Astrocyte (in vitro differentiated cells and primary cell): ENCODE data around the gene ITGA8. TPM values are rescaled to one million over a fixed set of nuclear protein-coding genes. Genes with fewer than 3 reads are reported as not detected.
"Not testable (repeated sequence)": the region's sequence is repeated elsewhere in the genome, so short reads cannot be mapped to it uniquely, and the experiment has no call there.

Experiments used
- DNase-seq: peaks from one replicate; pipeline ENCODE4 v3.0.0-alpha.2; 2010; ENCODE audit warnings: low read depth
- FAIRE-seq: peaks from 2 replicates; lab custom pipeline; 2011; peaks lifted over from hg19 to GRCh38; lab: Jason Lieb, UNC
- H2AFZ ChIP-seq: 2 replicates; pipeline ENCODE4 v1.6.0; 2012; ENCODE audit warnings: low read depth, low read length, inconsistent platforms
- H3K27ac ChIP-seq: 2 replicates; pipeline ENCODE4 v1.5.1; 2011; ENCODE audit warnings: low read depth, low read length, inconsistent platforms
- H3K27me3 ChIP-seq: 2 replicates; pipeline ENCODE4 v1.6.0; 2011; ENCODE audit warnings: low read length, inconsistent platforms; ENCODE audit not compliant: insufficient read depth
- H3K36me3 ChIP-seq: 2 replicates; pipeline ENCODE4 v1.5.1; 2011; ENCODE audit warnings: low read length, inconsistent platforms; ENCODE audit not compliant: insufficient read depth
- H3K4me1 ChIP-seq: 2 replicates; pipeline ENCODE4 v1.5.1; 2011; ENCODE audit warnings: low read length, inconsistent platforms; ENCODE audit not compliant: insufficient read depth
- H3K4me2 ChIP-seq: 2 replicates; pipeline ENCODE4 v1.6.0; 2012; ENCODE audit warnings: low read length, inconsistent platforms
- H3K4me3 ChIP-seq: 2 replicates; pipeline ENCODE4 v1.5.1; 2011; ENCODE audit warnings: low read depth, mild to moderate bottlenecking, low read length, inconsistent platforms; ENCODE audit not compliant: insufficient read depth
- H3K79me2 ChIP-seq: 2 replicates; pipeline ENCODE4 v1.6.0; 2012; ENCODE audit warnings: mild to moderate bottlenecking, low read length, inconsistent platforms; ENCODE audit not compliant: insufficient read depth
- H3K9ac ChIP-seq: 2 replicates; pipeline ENCODE4 v1.6.0; 2012; ENCODE audit warnings: mild to moderate bottlenecking, low read length, inconsistent platforms
- H3K9me3 ChIP-seq: 2 replicates; pipeline ENCODE4 v1.5.1; 2012; ENCODE audit warnings: low read depth, mild to moderate bottlenecking, low read length, inconsistent platforms; ENCODE audit not compliant: insufficient read depth
- H4K20me1 ChIP-seq: 2 replicates; pipeline ENCODE4 v1.6.0; 2012; ENCODE audit warnings: low read length, inconsistent platforms; ENCODE audit not compliant: insufficient read depth
- H3K27ac Mint-ChIP-seq: one replicate; pipeline ENCODE4 v1.8.0; 2021; ENCODE audit warnings: mild to moderate bottlenecking, mixed read lengths; ENCODE audit not compliant: unreplicated experiment
- H3K27me3 Mint-ChIP-seq: one replicate; pipeline ENCODE4 v1.8.0; 2021; ENCODE audit warnings: low read depth, mixed read lengths; ENCODE audit not compliant: unreplicated experiment
- H3K36me3 Mint-ChIP-seq: one replicate; pipeline ENCODE4 v1.8.0; 2021; ENCODE audit warnings: low read depth, mixed read lengths; ENCODE audit not compliant: unreplicated experiment
- H3K4me1 Mint-ChIP-seq: one replicate; pipeline ENCODE4 v1.8.0; 2021; ENCODE audit warnings: low read depth, mixed read lengths; ENCODE audit not compliant: unreplicated experiment
- H3K4me3 Mint-ChIP-seq: one replicate; pipeline ENCODE4 v1.8.0; 2021; ENCODE audit warnings: mild to moderate bottlenecking, moderate library complexity, mixed read lengths; ENCODE audit not compliant: unreplicated experiment
- H3K9me3 Mint-ChIP-seq: one replicate; pipeline ENCODE4 v1.8.0; 2021; ENCODE audit warnings: mild to moderate bottlenecking, mixed read lengths; ENCODE audit not compliant: unreplicated experiment
- CTCF ChIP-seq: IDR thresholded peaks from 2 replicates; pipeline ENCODE4 v1.5.1; 2011; ENCODE audit warnings: low read depth, mild to moderate bottlenecking, inconsistent platforms, low read length, moderate library complexity; ENCODE audit not compliant: insufficient read depth
- EZH2 ChIP-seq: IDR thresholded peaks from 2 replicates; pipeline ENCODE4 v1.6.1; 2012; ENCODE audit warnings: mild to moderate bottlenecking, low read length, inconsistent platforms; ENCODE audit not compliant: insufficient read depth
- total RNA-seq: library from RNA; stranded (reverse); gene quantifications from 2 replicates; pipeline ENCODE4 v1.2.1, GENCODE V29; 2021

ITGA8 gene
- total RNA-seq, 1 donor from 2014 or later: not detected

- Histone ChIP-seq H3K9me3 (no peaks in the 10 kb centered on the region), H3K4me2 (no peak overlapping the region), H2AFZ (no peak overlapping the region), H3K4me1 (no peaks in the 10 kb centered on the region), H3K27ac (no peak overlapping the region), H3K9ac (no peak overlapping the region), H4K20me1 (no peaks in the 10 kb centered on the region), H3K79me2 (no peaks in the 10 kb centered on the region), H3K4me3 (no peak overlapping the region), H3K36me3 (no peaks in the 10 kb centered on the region), H3K27me3 (no peaks in the 10 kb centered on the region)
- TF ChIP-seq EZH2 (no peak), CTCF (no peak)
- no peak for DNase-seq
- no peak for FAIRE-seq
- Mint-ChIP-seq H3K36me3 (no peaks in the 10 kb centered on the region), H3K27me3 (peaks cover 4% of the 10 kb centered on the region), H3K27ac (no peak overlapping the region), H3K9me3 (peaks cover 4% of the 10 kb centered on the region), H3K4me1 (no peaks in the 10 kb centered on the region), H3K4me3 (no peak overlapping the region)
Measured at GRCh38 chr10:15636446-15636845, 83.3 kb downstream of the ITGA8 start.

GRCh38 chr10:15632456-15633091, 87.1 kb downstream of the ITGA8 start:
- no peaks in the 10 kb centered on the region for H3K27me3 ChIP-seq
- H3K36me3 ChIP-seq: no peaks in the 10 kb centered on the region
- Mint-ChIP-seq H3K27me3 (no peaks in the 10 kb centered on the region), H3K36me3 (no peaks in the 10 kb centered on the region), H3K27ac (no peak overlapping the region), H3K4me3 (no peak overlapping the region), H3K4me1 (no peaks in the 10 kb centered on the region), H3K9me3 (no peaks in the 10 kb centered on the region)
- TF ChIP-seq EZH2 (no peak), CTCF (no peak)
- no peak overlapping the region for H3K4me2 ChIP-seq
- H2AFZ ChIP-seq: no peak overlapping the region
- H3K4me3 ChIP-seq: no peak overlapping the region
- H3K9ac ChIP-seq: no peak overlapping the region
- H3K79me2 ChIP-seq: no peaks in the 10 kb centered on the region
- no peaks in the 10 kb centered on the region for H4K20me1 ChIP-seq
- FAIRE-seq: no peak
- H3K27ac ChIP-seq: no peak overlapping the region
- H3K9me3 ChIP-seq: no peaks in the 10 kb centered on the region
- peaks cover 2% of the 10 kb centered on the region for H3K4me1 ChIP-seq
- DNase-seq: no peak

- FAIRE-seq, H3K4me3 ChIP-seq, H3K27me3 ChIP-seq: not testable (repeated sequence)
Measured at GRCh38 chr10:15631205-15631604, 88.5 kb downstream of the ITGA8 start.

More at GRCh38 chr10:15631205-15631604, 88.5 kb downstream of the ITGA8 start:
- not testable (repeated sequence) for H3K4me1 ChIP-seq, H4K20me1 ChIP-seq, H3K4me2 ChIP-seq, H3K27ac ChIP-seq, H3K27me3 Mint-ChIP-seq, H3K9ac ChIP-seq, DNase-seq, H3K36me3 Mint-ChIP-seq, H2AFZ ChIP-seq, H3K9me3 Mint-ChIP-seq, H3K4me3 Mint-ChIP-seq, H3K27ac Mint-ChIP-seq, H3K4me1 Mint-ChIP-seq, H3K79me2 ChIP-seq, H3K36me3 ChIP-seq, H3K9me3 ChIP-seq
